ENCODE data around the gene MIEF1.

The MIEF1 gene

DNA sequence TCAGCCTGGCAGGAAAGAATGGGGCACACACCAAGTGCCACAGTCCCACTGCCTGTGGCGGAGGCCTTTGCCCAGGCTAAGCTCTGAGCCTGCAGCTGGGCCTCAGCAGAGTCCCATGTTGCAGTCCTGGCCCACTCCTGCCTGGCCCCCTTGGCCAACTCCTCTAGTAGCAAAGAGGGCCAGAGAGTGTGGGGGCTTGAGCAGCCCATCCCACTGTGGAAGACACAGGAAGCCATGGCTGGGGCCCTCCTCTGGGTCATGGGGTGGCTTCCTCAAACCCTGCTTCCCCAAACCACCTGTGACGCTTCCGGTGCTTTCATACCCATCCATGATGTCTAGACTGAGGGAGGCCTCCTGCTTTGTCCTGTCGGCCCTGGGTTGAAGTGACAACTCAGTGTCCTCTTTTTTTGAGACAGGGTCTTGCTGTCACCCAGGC, 24.7 kb downstream of the MIEF1 start:
- TF ChIP-seq HDGF (IDR thresholded peaks at IDR 0.05; ENCODE audit: borderline replicate concordance): no peak
- TF ChIP-seq SUZ12 (IDR thresholded peaks at IDR 0.05): no peak
- no peak for TF ChIP-seq ZNF384 (IDR thresholded peaks at IDR 0.05)
- TF ChIP-seq BHLHE40 (IDR thresholded peaks at IDR 0.05; ENCODE audit: borderline replicate concordance): no peak
- no peak for DNase-seq (ENCODE audit: extremely low spot score)
- POLR2A ChIA-PET: interaction anchor here (1.0 to 10.2 kb wide), 3 partner anchors 8 to 207 kb away, joined by 4 to 100 read pairs (median 5); partner anchors contain the start of genes MIEF1 and RPL3
- CTCF ChIA-PET: interaction anchor here (1.1 to 5.2 kb wide), 5 partner anchors 12 to 33 kb away, joined by 3 to 45 read pairs (median 4); no protein-coding TSS in a partner anchor

DNA sequence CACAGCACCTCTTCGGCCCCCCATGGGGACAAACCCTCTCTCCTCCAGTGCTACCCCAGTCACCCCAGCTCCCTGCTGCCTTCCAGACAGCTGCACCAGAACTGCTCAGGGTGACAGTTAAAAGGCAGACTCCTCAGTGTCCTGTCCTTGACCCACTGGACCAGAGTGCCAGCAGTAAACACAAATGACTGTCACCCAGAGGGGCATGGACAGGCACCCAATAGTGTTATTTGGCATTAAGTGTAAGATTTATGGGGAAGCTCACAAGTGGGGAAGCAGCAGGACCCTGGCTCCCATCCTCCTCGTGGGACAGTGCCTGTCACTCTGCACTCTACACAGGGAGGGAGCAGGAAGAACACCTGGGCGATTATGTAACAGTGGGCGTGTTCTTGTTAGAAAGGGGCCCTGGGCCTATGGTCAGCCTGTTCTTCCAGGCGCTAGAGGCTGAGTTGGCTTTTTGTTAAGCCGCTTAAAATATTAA, 25.4 kb downstream of the MIEF1 start:
- no peak for DNase-seq (ENCODE audit: extremely low spot score)
- TF ChIP-seq LEF1 (IDR thresholded peaks at IDR 0.05; ENCODE audit: borderline replicate concordance) (no peak), BHLHE40 (IDR thresholded peaks at IDR 0.05; ENCODE audit: borderline replicate concordance) (no peak), SP1 (IDR thresholded peaks at IDR 0.05) (no peak), FOXA1 (IDR thresholded peaks at IDR 0.05) (no peak), TARDBP (IDR thresholded peaks at IDR 0.05) (no peak), FOXK2 (IDR thresholded peaks at IDR 0.05) (no peak), ELF4 (IDR thresholded peaks at IDR 0.05) (no peak), SUZ12 (IDR thresholded peaks at IDR 0.05) (no peak), NFRKB (IDR thresholded peaks at IDR 0.05) (no peak), ZNF384 (IDR thresholded peaks at IDR 0.05) (no peak)
- POLR2A ChIA-PET: interaction anchor here (1.0 to 10.2 kb wide), 5 partner anchors 9 to 208 kb away, joined by 4 to 100 read pairs (median 11); partner anchors contain the start of genes MIEF1 and RPL3
- CTCF ChIA-PET: interaction anchor here (1.2 to 5.2 kb wide), 4 partner anchors 13 to 33 kb away, joined by 4 to 45 read pairs (median 18); no protein-coding TSS in a partner anchor

DNA sequence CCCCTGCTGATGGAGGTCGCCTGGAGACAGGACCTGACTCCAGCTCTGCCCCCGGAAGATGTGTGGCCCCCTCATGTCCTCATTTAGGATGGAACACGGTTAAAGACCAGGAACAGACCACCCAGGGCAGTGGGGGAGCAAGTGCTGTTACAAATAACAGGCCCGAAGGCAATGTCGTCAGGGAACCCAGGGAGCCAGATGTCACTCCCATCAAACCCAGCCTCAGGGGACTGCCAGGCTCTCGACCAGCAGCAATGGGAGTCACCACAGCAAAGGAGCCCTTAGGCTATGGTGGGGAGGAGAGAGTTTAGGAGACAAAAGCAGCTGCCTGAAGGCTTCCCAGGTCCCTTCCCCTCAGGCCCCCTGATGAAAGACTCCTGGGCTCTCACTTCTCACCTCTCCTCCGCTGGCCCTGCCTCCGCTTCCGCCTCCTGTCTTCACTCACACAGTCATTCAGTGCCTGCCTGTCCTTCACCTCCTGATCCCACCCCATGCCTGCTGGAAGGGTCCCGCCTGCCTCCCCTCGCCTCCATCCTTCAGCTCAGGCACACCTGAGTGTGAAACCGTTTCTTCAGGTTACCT, 26.1 kb downstream of the MIEF1 start:
- CTCF ChIA-PET: interaction anchor here (0.8 to 5.2 kb wide), 10 partner anchors 8 to 76 kb away, joined by 3 to 45 read pairs (median 7); partner anchors contain the start of gene ATF4
- POLR2A ChIA-PET: interaction anchor here (1.0 to 10.2 kb wide), 11 partner anchors 8 to 516 kb away, joined by 3 to 100 read pairs (median 11); partner anchors contain the start of genes ATF4, MIEF1 and RPL3
- TF ChIP-seq ARNT (IDR thresholded peaks at IDR 0.05) (no peak), FOXK2 (IDR thresholded peaks at IDR 0.05) (no peak), HDGF (IDR thresholded peaks at IDR 0.05; ENCODE audit: borderline replicate concordance) (0 out of 2 replicates have a peak, but pooled peaks have one; percentile 3), TARDBP (IDR thresholded peaks at IDR 0.05) (no peak)
- TF ChIP-seq, protein P1, sequence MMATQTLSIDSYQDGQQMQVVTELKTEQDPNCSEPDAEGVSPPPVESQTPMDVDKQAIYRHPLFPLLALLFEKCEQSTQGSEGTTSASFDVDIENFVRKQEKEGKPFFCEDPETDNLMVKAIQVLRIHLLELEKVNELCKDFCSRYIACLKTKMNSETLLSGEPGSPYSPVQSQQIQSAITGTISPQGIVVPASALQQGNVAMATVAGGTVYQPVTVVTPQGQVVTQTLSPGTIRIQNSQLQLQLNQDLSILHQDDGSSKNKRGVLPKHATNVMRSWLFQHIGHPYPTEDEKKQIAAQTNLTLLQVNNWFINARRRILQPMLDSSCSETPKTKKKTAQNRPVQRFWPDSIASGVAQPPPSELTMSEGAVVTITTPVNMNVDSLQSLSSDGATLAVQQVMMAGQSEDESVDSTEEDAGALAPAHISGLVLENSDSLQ (IDR thresholded peaks at IDR 0.05): no peak
- DNase-seq (ENCODE audit: extremely low spot score): no peak

DNA sequence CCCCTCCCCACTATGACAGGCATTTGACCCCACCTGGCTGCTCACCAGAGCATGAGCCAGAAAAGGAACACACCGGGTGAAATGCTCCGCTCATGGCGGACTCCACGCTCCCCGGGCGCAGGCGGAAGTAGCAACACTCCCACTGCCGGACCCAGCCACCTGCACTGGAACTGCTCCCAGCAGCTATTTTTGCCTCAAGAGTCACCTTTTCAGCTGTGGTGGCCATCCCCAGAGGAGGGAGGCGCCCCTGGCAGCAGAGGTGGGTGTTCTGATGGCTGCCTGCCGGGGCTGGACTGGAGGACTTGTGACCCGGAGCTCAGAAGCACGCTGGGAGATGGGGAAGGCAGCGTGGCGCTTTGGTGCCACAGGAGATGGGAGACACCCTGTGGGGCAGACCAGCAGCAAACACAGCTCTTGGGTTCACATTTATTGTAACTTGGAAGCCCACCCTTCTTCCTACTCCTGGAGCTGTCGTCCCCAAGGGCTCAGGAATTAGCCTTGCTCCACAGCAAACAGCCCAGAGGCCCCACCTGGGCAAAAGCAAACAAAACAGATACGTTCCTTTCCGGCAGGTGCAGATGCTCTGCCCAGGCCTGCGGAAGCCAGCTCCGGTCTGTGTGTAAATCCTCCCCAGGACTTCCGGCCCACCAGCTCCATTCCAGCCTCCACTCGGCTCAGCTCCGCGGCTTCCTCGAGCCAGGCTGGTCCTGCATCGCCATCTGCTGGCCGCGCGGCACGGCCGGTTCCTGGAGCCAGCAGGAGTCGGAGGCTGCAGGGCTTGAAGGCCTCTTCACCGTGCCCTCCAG, 26.8 kb downstream of the MIEF1 start:
- ChIA-PET CTCF (interaction anchor here (0.6 to 5.2 kb wide), 18 partner anchors 9 to 515 kb away, joined by 3 to 45 read pairs (median 4); partner anchors contain the start of genes ATF4 and MIEF1), POLR2A (interaction anchor here (0.8 to 10.2 kb wide), 13 partner anchors 9 to 515 kb away, joined by 3 to 100 read pairs (median 7); partner anchors contain the start of genes ATF4, MIEF1 and RPL3)
- TF ChIP-seq ELF4 (IDR thresholded peaks at IDR 0.05) (peak; percentile 40; the same call in 1 of the 2 replicates), FOXA1 (IDR thresholded peaks at IDR 0.05) (no peak), FOXM1 (IDR thresholded peaks at IDR 0.05; ENCODE audit: borderline replicate concordance) (peak; percentile 87; the same call in 1 of the 2 replicates), SUZ12 (IDR thresholded peaks at IDR 0.05) (no peak), TARDBP (IDR thresholded peaks at IDR 0.05) (peak; percentile 63; the same call in 1 of the 2 replicates), BHLHE40 (IDR thresholded peaks at IDR 0.05; ENCODE audit: borderline replicate concordance) (no peak), ZNF384 (IDR thresholded peaks at IDR 0.05) (no peak), ARNT (IDR thresholded peaks at IDR 0.05) (peak; percentile 87), CTBP1 (IDR thresholded peaks at IDR 0.05; ENCODE audit: borderline replicate concordance) (peak; percentile 83), LEF1 (IDR thresholded peaks at IDR 0.05; ENCODE audit: borderline replicate concordance) (no peak; the same call in 1 of the 2 replicates), SP1 (IDR thresholded peaks at IDR 0.05) (no peak), HDGF (IDR thresholded peaks at IDR 0.05; ENCODE audit: borderline replicate concordance) (0 out of 2 replicates have a peak, but pooled peaks have one; percentile 9), FOXK2 (IDR thresholded peaks at IDR 0.05) (no peak), L3MBTL2 (conservative IDR thresholded peaks at IDR 0.05) (no peak), NFRKB (IDR thresholded peaks at IDR 0.05) (no peak)
- TF ChIP-seq, protein P1 (IDR thresholded peaks at IDR 0.05): no peak
- peak; percentile 83 for DNase-seq (ENCODE audit: extremely low spot score)

DNA sequence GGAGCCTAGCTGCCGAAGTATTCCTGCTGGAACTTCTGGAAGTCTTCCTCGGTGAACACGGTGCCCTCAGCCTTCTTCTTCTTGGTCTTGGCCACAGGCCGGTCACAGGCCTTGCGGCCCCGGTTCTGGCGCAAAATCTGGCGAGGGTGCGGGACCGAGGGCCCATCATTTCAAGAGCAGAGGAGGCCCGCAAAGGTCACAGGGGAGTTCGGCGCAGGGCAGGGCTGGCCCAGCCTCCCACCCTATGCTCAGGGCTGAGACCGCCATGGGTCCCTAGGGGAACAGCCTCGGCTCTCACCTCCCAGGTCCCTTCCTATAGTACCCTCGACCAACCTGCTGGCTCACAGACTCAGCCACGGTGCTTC, 27.4 kb downstream of the MIEF1 start:
- CTCF ChIA-PET: interaction anchor here (0.7 to 5.2 kb wide), 12 partner anchors 9 to 506 kb away, joined by 3 to 45 read pairs (median 6); partner anchors contain the start of genes ATF4 and MIEF1
- POLR2A ChIA-PET: interaction anchor here (0.8 to 10.2 kb wide), 14 partner anchors 9 to 515 kb away, joined by 3 to 100 read pairs (median 6); partner anchors contain the start of genes ATF4, MIEF1 and RPL3
- no peak for DNase-seq (ENCODE audit: extremely low spot score)
- no peak for TF ChIP-seq LEF1 (IDR thresholded peaks at IDR 0.05; ENCODE audit: borderline replicate concordance)
- no peak for TF ChIP-seq SUZ12 (IDR thresholded peaks at IDR 0.05)
- no peak for TF ChIP-seq ELF4 (IDR thresholded peaks at IDR 0.05)
- TF ChIP-seq ARNT (IDR thresholded peaks at IDR 0.05): no peak
- TF ChIP-seq HDGF (IDR thresholded peaks at IDR 0.05; ENCODE audit: borderline replicate concordance): 0 out of 2 replicates have a peak, but pooled peaks have one; percentile 10

DNA sequence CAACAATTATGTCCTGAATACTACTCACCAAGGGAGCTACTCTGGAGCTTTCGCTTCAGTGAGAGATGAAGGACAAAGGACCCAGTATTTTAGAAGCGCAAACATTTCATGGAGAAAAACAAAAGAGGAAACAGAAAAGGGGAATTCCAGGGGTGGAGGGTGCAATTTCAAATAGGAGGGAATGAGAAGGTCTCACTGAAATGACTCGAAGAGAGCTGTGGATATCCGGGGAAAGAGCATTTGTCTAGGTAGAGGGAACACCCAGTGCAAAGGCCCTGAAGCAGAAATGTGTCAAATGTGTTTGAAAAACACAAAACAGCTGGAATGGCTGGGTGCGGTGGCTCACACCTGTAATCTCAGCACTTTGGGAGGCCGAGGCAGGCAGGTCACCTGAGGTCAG, 28.0 kb downstream of the MIEF1 start:
- TF ChIP-seq SUZ12 (IDR thresholded peaks at IDR 0.05) (no peak), LEF1 (IDR thresholded peaks at IDR 0.05; ENCODE audit: borderline replicate concordance) (no peak), SP1 (IDR thresholded peaks at IDR 0.05) (no peak), TARDBP (IDR thresholded peaks at IDR 0.05) (no peak), FOXK2 (IDR thresholded peaks at IDR 0.05) (no peak), L3MBTL2 (conservative IDR thresholded peaks at IDR 0.05) (no peak), NFRKB (IDR thresholded peaks at IDR 0.05) (no peak), FOXM1 (IDR thresholded peaks at IDR 0.05; ENCODE audit: borderline replicate concordance) (no peak), FOXA1 (IDR thresholded peaks at IDR 0.05) (no peak), ARNT (IDR thresholded peaks at IDR 0.05) (no peak)
- TF ChIP-seq, protein P1 (IDR thresholded peaks at IDR 0.05): no peak
- ChIA-PET POLR2A (interaction anchor here (0.8 to 10.2 kb wide), 7 partner anchors 10 to 514 kb away, joined by 3 to 100 read pairs (median 7); partner anchors contain the start of genes ATF4 and MIEF1), CTCF (interaction anchor here (1.1 to 5.2 kb wide), 3 partner anchors 34 to 214 kb away, joined by 4 to 33 read pairs (median 7); no protein-coding TSS in a partner anchor)
- no peak for DNase-seq (ENCODE audit: extremely low spot score)
